SHP77 (cell line): Measurements from ENCODE around the gene PTPRN2.
"Not testable (repeated sequence)": the region's sequence is repeated elsewhere in the genome, so short reads cannot be mapped to it uniquely, and the experiment has no call there.

ENCODE experiments used
- DNase-seq, 2 experiments: peaks; one replicate each; lab custom pipeline; 2025; lab: John Stamatoyannopoulos, UW

The PTPRN2 gene

DNA sequence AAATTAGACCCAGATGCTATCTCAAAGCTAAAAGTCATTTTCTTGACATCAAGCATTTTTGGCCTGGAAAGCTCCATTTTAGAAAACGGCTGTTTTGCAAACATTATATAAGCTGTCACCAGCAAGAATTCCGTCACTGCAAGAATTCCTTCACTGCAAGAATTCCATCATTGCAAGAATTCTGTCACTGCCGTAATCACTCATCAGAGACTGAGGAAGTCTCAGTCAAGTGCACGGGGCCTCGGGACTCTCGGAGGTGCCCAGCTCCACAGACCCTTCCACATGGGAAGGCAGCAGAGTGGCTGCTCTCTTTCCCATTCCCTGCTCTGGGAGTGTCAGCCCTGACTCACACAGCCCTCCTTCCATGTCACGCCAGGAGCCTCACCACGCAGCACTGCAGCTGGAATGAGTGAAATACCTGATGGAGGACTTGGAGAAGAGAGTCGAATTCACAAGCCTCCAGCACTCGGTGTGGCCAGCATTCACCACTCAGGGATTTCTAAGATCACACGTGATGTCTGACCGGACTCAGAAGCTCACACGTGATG is 168.3 kb downstream of the PTPRN2 start:
- DNase-seq: no peak

DNA sequence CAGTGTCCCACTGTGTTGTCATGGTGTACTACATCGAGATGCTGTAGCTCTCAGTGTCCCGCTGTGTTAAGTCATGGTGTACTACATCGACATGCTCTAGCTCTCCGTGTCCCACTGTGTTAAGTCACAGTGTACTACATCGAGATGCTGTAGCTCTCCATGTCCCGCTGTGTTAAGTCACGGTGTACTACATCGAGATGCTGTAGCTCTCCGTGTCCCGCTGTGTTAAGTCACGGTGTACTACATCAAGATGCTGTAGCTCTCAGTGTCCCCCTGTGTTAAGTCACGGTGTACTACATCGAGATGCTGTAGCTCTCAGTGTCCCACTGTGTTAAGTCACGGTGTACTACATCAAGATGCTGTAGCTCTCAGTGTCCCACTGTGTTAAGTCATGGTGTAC is 169.2 kb downstream of the PTPRN2 start:
- DNase-seq: not testable (repeated sequence)

DNA sequence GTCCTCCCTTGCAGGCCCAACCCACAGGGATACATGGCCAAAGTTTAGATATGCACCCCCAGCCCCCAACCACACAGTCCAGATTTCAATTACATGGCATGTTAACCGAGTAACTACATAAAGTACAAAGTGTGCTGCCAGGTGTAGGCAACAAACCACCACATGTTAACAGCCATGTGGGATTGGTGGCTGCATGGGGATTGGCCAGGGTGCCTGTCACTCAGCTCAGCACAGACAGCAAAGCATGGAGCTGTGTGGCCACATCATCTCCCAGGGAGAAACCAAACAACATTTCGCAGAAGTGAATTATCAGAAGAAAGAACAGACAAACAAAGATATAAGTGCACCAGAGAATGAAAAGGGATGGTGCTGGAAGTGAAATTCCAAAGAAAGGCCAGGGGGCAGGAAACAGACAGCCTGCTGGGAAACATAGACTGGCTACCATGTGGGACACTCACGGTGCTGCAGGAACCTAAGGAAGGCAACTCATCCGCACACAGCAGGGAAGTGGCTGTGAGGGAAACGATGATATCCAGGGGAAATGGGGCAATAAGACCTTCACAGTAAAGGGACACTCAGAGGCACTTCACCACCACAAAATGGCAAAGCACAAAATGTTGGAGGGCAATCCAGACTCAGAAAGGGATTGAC is 171.2 kb downstream of the PTPRN2 start:
- no peak for DNase-seq

DNA sequence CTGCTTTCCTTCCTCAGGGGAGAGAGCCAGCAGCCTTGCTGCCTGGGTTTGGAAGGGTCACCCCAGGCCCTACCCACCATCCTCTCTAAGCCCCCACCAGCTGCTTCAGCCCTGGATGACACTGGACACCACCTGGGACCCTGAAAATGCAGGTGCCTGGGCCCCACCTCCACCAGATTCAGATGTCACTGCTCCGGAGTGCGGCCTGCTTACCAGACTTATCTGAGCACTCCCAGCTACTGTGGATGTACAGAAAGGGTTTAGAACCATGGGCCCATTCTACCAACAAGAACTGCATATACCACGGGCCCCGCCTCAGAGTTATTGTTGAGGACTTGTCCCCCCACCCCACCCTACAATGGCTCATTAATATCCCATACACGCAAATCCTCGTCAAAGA is 172.3 kb downstream of the PTPRN2 start:
- DNase-seq: no peak

DNA sequence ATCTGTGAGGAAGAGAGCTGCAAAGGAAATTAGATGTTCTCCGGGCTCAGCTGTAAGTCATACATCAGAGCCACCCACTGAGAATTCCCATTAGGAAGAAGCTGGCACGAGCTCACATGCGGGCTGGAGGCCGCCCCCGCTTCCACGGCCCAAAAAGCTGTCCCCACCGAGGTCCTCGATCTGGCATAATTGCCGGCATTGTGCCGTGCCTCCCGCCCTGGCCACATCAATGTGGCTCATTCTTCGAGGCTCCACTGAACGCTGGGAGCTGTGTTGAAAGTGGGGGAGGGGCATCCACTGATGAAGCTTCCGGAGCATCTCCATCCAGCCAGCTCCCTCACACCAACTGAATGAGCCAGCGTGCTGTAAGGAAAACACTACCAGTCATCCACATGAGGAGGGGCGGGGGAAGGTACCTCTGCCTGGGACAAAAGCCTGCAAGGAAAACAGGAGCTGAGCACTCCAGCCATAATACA is 173.1 kb downstream of the PTPRN2 start:
- peak; percentile 75 to 86 for DNase-seq

DNA sequence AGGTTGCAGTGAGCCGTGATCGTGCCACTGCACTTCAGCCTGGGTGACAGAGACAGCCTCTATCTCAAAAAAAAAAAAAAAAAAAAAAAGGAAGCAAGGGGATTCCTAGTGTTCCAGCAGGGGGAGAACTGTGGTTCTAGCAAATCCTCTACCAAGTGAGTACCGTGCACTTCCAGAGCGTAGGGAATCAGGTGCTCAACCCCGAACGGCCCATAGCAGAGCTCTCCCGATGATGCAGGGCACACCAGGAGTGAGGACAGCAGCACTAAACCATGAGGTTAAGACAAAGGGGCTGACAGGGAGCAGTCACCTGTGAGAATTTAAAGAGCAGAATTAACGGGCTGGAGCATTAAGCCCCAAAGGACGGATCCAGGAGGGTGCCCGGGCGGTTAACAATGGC is 173.6 kb downstream of the PTPRN2 start:
- DNase-seq: no peak

DNA sequence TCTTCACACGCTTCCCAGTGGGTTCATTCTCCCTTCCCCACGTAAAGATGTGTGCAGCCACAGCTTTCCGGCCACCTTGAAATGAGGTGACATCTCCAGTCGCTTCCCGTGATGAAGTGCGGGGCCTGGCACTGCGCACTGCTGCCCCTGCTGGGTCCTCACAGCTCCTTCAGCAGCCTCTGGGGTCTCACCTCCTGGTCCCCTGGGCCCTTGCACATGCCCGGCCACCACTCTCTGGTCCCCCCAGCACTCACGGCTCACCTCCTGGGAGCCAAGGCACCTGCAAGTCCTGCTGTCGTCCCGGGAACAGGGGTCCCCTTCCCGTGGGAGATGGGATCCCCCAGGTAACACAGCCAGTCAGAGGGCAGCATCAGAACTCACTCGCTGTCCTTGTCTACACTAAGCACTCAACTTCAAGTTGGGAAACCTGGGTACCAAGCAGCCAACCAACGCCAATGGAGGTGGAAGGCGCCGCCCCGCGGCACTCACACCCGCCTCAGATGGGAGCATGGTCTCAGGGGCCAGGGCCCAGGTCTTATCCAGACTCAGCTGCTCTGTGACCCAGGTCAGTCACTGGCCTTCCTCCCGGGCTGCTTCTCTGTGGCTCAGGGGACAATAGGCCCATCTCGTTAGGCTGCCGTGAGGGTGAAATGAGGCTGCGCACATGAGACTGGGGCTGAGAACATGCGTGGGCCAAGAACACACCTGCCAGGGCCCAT is 176.2 kb downstream of the PTPRN2 start:
- DNase-seq: no peak

DNA sequence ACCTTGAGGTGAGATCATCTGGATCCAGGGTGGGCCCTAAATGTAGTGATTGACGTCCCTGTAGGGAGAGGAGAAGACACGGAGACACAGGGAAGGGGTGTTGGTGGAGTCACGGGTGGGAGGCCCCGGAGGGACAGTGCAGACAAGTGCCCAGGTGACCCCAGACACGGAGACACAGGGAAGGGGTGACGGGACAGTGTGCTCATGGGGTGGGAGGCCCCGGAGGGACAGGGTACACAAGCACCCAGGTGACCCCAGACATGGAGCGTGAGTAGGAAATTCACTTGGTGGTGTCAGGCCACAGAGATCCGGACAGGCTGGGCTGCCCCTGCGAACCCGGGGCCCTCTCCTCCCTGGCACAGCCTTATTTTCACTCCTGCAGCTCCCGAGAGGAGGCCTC is 176.9 kb downstream of the PTPRN2 start:
- no peak for DNase-seq

DNA sequence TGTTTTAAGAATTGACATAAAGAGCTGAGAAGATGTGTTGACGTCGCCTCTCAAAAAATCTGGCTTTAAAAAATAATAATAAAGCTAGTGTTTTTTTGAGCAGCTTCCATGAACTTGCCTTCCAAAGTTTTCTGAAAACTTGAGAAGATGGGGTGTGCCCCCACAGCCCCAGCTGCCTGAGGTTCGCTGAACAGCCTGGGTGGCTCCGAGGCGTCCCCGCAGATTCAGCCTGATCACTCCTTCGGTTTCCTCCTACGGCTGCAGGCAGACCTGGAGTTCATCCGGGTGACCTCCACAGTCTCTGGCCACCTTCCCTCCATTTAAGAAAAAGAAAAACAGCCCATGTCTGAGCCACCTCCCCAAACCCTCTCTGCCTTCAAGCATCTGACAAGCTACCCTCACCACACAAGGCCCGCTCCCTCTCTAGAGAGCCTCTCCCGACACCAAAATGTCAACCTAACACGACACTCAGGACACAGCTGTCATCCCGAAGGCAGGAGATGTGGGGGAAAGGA is 177.8 kb downstream of the PTPRN2 start:
- no peak for DNase-seq

DNA sequence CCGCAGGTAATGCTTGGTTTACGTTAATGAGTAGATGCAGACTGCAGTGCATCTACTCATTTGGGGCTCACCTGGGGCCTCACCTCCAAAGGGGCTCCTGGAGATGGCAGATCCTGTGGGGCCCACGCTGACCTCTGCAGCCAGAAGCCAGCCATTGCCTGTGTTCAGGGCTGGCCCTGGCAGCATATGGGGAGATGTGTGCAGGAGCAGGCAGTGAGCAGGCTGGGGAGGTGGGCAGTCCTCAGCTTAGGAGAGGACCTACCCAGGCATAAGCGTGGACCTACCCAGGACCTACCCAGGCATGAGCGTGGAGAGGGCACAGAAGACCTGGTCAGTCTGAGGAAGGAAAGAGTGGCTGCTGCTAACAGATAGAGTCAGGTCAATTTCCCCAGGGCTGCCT is 178.5 kb downstream of the PTPRN2 start:
- no peak for DNase-seq

DNA sequence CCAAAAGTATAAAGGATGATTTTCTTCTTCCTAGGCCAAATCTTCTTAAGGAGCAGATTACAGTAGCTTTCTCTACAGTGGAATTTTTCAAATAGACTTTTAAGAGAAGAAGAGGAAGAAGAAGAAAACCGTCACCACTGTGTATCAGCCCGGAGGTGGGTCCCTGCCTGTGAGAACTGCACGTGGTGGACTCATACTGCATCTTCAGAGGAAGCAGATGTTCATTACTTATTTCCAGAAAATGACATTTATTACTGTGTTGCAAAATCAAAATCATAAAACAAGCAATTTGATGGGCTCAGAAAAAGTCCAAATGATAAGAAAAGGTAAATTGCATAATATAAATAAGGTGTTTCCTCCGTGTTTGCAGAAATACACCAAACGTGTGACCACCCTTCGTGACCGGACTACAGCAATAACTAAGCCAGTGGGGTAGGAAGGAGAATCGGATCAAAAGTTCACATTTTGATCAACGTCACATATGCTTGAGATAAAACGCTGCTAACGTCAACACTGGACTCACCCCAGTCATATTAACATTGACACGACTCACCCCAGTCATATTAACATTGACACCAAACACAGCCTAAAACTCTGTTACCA is 179.2 kb downstream of the PTPRN2 start:
- DNase-seq: no peak

DNA sequence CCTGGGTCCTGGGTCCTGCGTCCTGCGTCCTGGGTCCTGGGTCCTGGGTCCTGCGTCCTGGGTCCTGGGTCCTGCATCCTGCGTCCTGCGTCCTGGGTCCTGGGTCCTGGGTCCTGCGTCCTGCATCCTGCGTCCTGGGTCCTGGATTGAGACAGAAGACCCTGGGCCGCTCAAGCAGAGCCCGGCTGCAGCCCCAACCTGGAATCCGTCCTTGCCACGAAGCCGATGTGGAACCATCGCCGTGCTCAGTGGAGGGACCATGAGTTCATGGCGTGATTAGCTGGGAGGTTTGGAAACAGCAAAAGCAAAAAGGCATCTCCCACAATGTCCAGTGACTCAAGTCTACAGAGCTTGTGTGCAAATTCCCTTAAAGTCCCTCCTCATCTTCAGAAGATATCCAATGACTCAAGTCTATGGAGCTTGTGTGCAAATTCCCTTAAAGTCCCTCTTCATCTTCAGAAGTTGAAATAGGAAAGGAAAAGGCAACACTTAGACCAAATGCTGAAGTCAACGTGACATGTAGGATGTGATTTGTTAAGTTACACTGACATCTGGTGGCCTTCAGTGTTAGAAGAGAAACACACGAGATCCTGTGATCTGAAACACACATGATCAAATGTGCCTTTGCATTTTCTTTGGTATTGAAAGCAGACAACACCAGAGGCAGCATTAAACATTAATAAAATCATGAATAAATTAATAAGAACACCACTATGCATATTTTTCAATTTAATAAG is 179.9 kb downstream of the PTPRN2 start:
- DNase-seq: peak in 1 of 2 experiments; percentile 18

DNA sequence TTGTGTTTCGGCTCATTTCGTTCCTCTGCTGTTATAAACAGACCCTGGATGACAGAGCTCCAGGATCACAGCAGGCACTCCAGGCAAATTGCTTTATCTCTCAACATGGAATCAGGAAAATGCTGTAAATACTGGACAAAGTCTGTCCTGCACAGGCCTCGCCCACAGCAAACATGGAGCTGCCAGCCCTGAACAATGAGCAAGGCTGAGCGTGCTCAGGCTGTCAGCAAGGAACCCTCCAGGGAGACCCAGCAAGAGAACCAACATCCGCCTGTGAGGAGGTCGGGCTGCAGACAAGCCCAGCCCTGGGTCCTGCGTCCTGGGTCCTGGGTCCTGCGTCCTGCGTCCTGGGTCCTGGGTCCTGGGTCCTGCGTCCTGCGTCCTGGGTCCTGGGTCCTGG is 180.8 kb downstream of the PTPRN2 start:
- DNase-seq: no peak

DNA sequence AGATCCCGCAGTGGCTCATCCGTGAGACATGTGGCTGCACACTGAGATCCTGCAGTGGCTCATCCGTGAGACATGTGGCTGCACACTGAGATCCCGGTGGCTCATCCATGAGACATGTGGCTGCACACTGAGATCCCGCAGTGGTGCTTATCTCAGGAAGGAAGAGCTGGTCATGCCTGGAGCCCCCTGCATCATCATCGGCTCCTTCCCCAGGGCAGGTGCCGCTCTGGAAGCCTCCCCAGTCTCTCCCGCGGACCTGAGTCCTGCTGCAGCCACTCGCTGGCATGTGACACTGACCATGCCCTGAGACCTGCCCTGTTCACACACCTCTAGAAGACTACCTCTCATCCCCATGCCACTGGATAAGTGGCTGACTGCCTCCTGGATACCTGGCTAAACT is 181.3 kb downstream of the PTPRN2 start:
- no peak for DNase-seq

DNA sequence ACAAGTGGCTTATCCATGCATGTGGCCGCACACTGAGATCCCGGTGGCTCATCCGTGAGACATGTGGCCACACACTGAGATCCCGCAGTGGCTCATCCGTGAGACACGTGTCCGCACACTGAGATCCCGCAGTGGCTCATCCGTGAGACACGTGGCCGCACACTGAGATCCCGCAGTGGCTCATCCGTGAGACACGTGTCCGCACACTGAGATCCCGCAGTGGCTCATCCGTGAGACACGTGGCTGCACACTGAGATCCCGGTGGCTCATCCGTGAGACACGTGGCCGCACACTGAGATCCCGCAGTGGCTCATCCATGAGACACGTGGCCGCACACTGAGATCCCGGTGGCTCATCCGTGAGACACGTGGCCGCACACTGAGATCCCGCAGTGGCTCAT is 181.9 kb downstream of the PTPRN2 start:
- not testable (repeated sequence) for DNase-seq

DNA sequence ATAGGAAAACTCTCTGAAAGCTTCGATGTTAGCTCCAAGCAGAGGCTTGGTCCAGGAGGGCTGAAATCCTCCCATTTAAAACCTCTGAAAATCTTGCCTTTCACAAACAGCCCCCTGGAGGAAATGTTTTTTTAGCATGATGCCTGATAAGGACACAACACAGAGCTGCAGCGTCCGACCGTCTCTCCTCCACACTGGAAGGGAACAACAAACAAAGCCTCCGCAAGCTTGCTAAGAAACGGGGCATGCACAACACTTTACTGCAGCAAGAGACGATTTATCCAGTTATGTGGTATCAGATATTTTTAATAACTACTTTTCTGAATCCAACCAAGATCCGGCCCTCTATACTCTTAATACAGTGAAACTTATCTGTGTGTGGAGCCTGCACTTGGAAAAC is 182.3 kb downstream of the PTPRN2 start:
- no peak for DNase-seq

DNA sequence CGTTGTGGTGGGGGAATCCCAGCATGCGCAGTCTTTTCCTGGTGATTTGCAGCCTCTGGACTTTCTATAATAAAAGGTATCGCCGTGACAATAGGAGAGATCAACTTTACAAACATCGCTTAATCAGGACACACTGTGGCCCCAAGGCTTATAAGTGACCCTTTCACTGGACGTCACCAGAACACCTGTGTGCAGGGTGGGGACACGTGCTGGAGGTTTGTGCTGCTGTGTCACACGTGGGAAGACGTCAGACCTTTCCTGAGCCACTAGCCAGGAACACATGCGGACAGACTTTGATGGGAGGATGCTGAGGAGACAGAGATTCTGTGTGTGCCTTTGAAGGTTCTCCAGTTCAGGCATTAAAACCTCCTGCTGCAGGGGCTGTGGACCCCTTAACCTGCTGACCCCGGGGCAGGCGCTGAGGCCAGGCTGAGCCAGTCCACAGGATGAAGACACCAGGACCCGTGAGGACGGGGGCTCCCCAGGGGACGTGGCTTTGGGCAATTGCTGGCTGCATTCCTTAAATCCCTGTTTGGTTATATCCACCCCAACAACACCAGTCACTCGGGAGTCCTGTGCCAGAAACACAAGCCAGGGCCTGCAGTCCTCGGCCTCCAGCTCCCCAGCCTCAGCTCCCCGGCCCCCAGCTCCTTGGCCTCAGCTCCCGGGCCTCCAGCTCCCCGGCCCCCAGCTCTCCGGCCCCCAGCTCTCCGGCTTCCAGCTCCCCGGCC is 183.4 kb downstream of the PTPRN2 start:
- no peak for DNase-seq

DNA sequence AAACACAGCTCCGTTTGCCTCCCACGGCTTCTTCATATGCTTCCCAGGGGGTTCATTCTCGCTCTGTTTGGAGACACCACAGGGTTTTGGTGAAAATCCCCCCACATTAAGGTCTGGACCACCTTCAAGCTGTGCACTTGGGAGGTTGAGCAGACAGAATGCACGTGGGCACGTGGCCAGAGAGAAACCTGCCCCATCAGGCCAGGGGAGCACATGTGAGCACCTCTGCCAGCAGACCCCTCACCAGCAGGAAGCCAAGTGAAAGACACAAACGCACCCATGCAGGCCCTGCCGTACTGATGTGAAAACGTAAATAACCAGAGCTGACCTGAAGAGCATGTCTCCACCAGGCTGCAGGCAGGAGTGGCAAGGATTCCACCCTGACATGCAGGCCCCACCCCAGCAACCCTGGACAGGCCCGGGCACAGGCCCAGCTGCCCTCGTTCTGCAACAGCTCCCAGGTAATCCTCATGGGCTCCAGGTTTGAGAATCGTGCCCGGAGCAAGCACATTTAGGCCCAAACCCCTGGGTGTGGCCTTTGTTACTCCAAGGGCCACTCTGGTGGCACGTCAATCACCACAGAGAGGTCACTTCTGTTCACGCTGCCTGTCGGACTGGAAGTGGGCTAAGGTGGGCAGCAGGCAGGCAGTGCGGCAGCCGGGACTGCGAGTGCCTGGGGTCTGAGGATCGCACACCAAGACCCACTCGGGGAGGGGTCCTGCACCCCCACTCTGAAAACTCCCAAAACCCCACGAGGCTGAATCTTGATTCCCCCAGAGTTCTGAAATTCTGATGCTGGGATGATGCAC is 184.4 kb downstream of the PTPRN2 start:
- no peak for DNase-seq

DNA sequence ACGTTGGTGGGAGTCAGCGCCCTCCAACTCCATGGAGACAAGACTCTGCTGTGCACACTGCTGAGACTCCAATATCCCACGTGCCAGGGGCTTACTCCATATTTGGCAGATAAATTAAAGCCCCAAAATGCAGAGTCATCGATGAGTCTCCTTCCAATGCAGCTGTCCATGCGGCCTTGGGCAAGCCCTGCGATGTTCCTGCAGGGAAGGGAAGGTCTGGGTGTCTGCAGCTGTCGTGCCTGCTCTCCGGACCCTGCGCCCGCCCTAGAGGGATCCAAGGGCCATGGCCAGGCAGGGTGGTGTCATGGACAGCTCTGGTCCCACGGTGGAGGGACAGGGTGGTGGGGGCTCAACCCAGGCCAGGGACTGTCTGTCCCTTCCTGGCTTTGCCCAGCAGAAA is 185.2 kb downstream of the PTPRN2 start:
- DNase-seq: no peak

DNA sequence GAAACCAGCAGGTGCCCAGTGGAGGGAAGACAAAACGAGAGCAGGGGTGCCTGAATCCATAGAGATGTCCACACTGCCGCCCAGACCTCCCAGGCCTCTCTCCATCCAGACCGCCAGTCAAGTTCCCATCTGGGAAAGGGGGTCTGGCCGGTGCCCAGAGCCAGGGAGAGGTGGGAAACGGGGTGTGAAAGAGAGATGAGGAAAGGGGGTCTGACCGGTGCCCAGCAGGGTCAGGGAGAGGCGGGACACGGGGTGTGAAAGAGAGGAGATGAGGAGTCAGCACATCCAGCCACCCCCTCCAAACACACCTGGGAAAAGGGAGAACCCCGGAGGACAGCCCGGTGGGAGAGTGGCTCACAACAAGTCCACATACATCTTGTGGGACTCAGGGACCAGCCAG is 185.8 kb downstream of the PTPRN2 start:
- DNase-seq: no peak

DNA sequence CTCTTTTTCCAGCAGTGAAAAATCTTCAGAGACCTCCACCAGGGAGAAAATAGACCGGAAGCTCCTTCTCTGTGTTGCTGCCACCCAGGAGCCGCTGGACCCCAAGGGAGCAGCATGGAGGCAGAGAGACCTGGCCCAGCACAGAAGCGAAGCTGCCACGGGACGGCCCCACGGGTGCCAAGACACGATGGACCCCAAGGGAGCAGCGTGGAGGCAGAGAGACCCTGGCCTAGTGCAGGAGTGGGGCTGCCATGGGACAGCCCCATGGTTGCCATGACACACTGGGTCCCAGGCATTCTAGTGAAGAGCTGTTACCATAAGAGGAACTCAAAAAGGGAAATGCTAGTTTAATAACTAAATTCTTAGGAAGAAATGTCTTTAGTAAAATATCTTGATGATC is 186.3 kb downstream of the PTPRN2 start:
- no peak for DNase-seq
